B cell (primary cell): ENCODE results near the gene SCN7A. TPM values are rescaled to one million over a fixed set of nuclear protein-coding genes. Genes with fewer than 3 reads are reported as not detected.

Source experiments
- ATAC-seq: fragments of 200-7000 bp; cut with Tn5 transposase; one replicate; pipeline ENCODE4 v1.10.0; 2021; ENCODE audit warnings: low read depth, mild to moderate bottlenecking, moderate number of reproducible peaks, moderate library complexity
- CTCF ChIA-PET: fragments of 350-600 bp; sonication (Branson Sonifier 250); formaldehyde crosslinking; loops from one replicate; lab custom pipeline; 2021; ENCODE audit warnings: antibody characterized with exemption, inconsistent platforms; lab: Charles Lee
- POLR2A ChIA-PET: fragments of 350-600 bp; sonication (Branson Sonifier 250); formaldehyde crosslinking; loops from one replicate; lab custom pipeline; 2021; ENCODE audit warnings: antibody characterized with exemption; lab: Charles Lee
- DNase-seq: peaks from one replicate; pipeline ENCODE4 v3.0.0; 2013
- H2AFZ ChIP-seq: 2 replicates; pipeline ENCODE4 v1.6.1; 2012; ENCODE audit warnings: mild to moderate bottlenecking, low read depth, low read length; ENCODE audit not compliant: insufficient read depth, poor library complexity, severe bottlenecking
- H3K27ac ChIP-seq, 2 donors: 1 replicate in 1 of 2; 2 replicates in 1 of 2; pipeline ENCODE4 v1.5.1; 2012 to 2013; ENCODE audit warnings: low read length in 2 of 2, mild to moderate bottlenecking in 2 of 2, moderate library complexity in 1 of 2
- H3K27me3 ChIP-seq, 4 experiments: fragments of 200-600 bp in 1 of 4; sonication (generic) in 1 of 4; replicated peaks in 1 of 4; 1 replicate in 2 of 4; 2 replicates in 2 of 4; pipeline versions ENCODE4 v1.6.1 to v1.7.0; 2013 to 2016; ENCODE audit warnings: low read length in 3 of 4, mild to moderate bottlenecking in 2 of 4, mixed read lengths in 1 of 4, moderate library complexity in 1 of 4; ENCODE audit not compliant: insufficient read depth in 4 of 4, control insufficient read depth in 3 of 4; ENCODE audit errors: control extremely low read depth in 1 of 4
- H3K36me3 ChIP-seq, 2 experiments: replicated peaks in 1 of 2; 1 replicate in 1 of 2; 2 replicates in 1 of 2; pipeline versions ENCODE4 v1.6.1 to v1.7.1; 2013; ENCODE audit warnings: low read length in 1 of 2; ENCODE audit not compliant: insufficient read depth in 2 of 2, control insufficient read depth in 1 of 2; ENCODE audit errors: control extremely low read depth in 1 of 2, extremely low read depth in 1 of 2
- H3K4me1 ChIP-seq, 2 donors: fragments of 200-600 bp in 1 of 2; sonication (generic) in 1 of 2; 1 replicate in 1 of 2; 2 replicates in 1 of 2; pipeline versions ENCODE4 v1.5.1 to v1.6.1; 2013 to 2017; ENCODE audit warnings: low read length in 2 of 2; ENCODE audit not compliant: control insufficient read depth in 2 of 2, insufficient read depth in 2 of 2
- H3K4me2 ChIP-seq: replicated peaks from 2 replicates; pipeline ENCODE3; 2012; ENCODE audit warnings: mild to moderate bottlenecking, low read depth, low read length; ENCODE audit not compliant: poor library complexity, severe bottlenecking
- H3K4me3 ChIP-seq, 5 experiments: fragments of 200-600 bp in 1 of 5; sonication (generic) in 1 of 5; 1 replicate in 3 of 5; 2 replicates in 2 of 5; pipeline versions ENCODE4 v1.5.1 to v1.7.0; 2011 to 2016; ENCODE audit warnings: low read length in 4 of 5, mild to moderate bottlenecking in 4 of 5, low read depth in 2 of 5, control low read depth in 1 of 5, moderate library complexity in 1 of 5; ENCODE audit not compliant: insufficient read depth in 1 of 5; ENCODE audit errors: control extremely low read depth in 1 of 5, extremely low read depth in 1 of 5
- H3K79me2 ChIP-seq: fragments of 200-600 bp; sonication (generic); one replicate; pipeline ENCODE4 v1.6.0; 2016; ENCODE audit warnings: low read length; ENCODE audit not compliant: control insufficient read depth, insufficient read depth
- H3K9ac ChIP-seq: fragments of 200-600 bp; sonication (generic); 2 replicates; pipeline ENCODE4 v1.6.1; 2017; ENCODE audit warnings: mild to moderate bottlenecking, low read length, moderate library complexity
- H3K9me3 ChIP-seq, 3 donors: one replicate each; pipeline versions ENCODE4 v1.6.1 to v1.7.1; 2013; ENCODE audit warnings: low read length in 2 of 3; ENCODE audit not compliant: control insufficient read depth in 2 of 3, insufficient read depth in 1 of 3; ENCODE audit errors: control extremely low read depth in 1 of 3
- H4K20me1 ChIP-seq: 2 replicates; pipeline ENCODE4 v1.6.0; 2012; ENCODE audit warnings: mild to moderate bottlenecking, low read length; ENCODE audit not compliant: insufficient read depth, control insufficient read depth, poor library complexity, severe bottlenecking
- H3K27ac Mint-ChIP-seq: one replicate; pipeline ENCODE4 v1.8.0; 2021; ENCODE audit warnings: mixed read lengths
- H3K27me3 Mint-ChIP-seq: one replicate; pipeline ENCODE4 v1.8.0; 2021; ENCODE audit warnings: mixed read lengths
- H3K4me1 Mint-ChIP-seq: one replicate; pipeline ENCODE4 v1.8.0; 2021; ENCODE audit warnings: mixed read lengths
- H3K4me3 Mint-ChIP-seq: one replicate; pipeline ENCODE4 v1.8.0; 2021; ENCODE audit warnings: mixed read lengths
- H3K9me3 Mint-ChIP-seq: one replicate; pipeline ENCODE4 v1.8.0; 2022; ENCODE audit warnings: mixed read lengths; ENCODE audit not compliant: insufficient read depth
- EZH2 ChIP-seq: IDR thresholded peaks from 2 replicates; pipeline ENCODE4 v1.6.1; 2012; ENCODE audit warnings: borderline replicate concordance, low read depth, mild to moderate bottlenecking, moderate library complexity, low read length; ENCODE audit not compliant: insufficient read depth, poor library complexity, severe bottlenecking
- WGBS: methylation state at CpG from one replicate; pipeline ENCODE4 v1.1.5; 2013; ENCODE audit warnings: missing lambda C conversion rate; ENCODE audit not compliant: insufficient coverage; 5-methylcytosine and 5-hydroxymethylcytosine counted together
- intact Hi-C: fragments of 100-400 bp; cut with micrococcal nuclease; formaldehyde crosslinking; loops from one replicate; pipeline ENCODE4 v1.10.0; 2022
- polyA plus RNA-seq: library from polyadenylated mRNA; depleted of rRNA; stranded (reverse); fragments of >200 nt; gene quantifications from 2 replicates; pipeline ENCODE4 v1.2.3, GENCODE V29; 2012
- total RNA-seq, 2 donors: library from RNA; stranded (reverse); fragments of 120-200 nt in 1 of 2; gene quantifications; 1 replicate in 1 of 2; 2 replicates in 1 of 2; pipeline versions ENCODE4 v1.2.3 to v1.2.4, GENCODE V29; 2013 to 2022
- TF ChIP-seq, protein P1 (sequence below): fragments of 200-600 bp; IDR thresholded peaks from one replicate; pipeline ENCODE4 v1.8.0; 2022; ENCODE audit warnings: antibody characterized with exemption, mild to moderate bottlenecking

SCN7A gene
- total and polyA plus RNA-seq, 2 donors (not counting 1 experiment from before 2014, with no cell fraction given), result not detected

DNA sequence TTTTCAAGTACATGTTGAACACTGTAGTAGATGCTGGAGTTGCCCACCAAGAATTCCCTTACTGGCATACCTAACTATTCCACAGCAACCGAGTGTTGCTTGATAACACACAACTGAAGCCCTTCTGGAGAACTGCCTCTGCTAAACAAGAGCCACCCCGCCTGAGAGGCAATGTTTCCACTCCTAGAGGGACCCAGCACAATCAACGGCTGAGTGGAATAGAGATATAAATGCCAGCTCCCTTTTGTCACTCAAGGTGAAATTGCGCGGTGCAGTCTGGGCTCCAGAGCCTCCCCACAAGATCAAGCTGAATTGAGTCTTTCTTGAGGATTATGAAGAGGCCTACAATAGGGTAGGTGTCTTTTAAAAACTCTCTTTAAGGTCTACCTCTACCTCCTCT, 69.2 kb downstream of the SCN7A start:
- no peak overlapping the region for H2AFZ ChIP-seq
- no peaks in the 10 kb centered on the region for H3K36me3 ChIP-seq
- WGBS, result 80% methylated on average over 2 of the region's 5 CpGs
- no peaks in the 10 kb centered on the region for H3K27me3 Mint-ChIP-seq
- intact Hi-C loops, result no loop called here
- H3K4me1 Mint-ChIP-seq, result no peaks in the 10 kb centered on the region
- no peaks in the 10 kb centered on the region for H3K4me1 ChIP-seq
- POLR2A ChIA-PET, result no interaction called here
- H3K27me3 ChIP-seq, result no peaks in the 10 kb centered on the region
- no peak overlapping the region for H3K27ac Mint-ChIP-seq
- no peak overlapping the region for H3K9ac ChIP-seq
- no peaks in the 10 kb centered on the region for H4K20me1 ChIP-seq
- no peak overlapping the region for H3K4me3 ChIP-seq
- no peak for ATAC-seq
- H3K79me2 ChIP-seq, result no peaks in the 10 kb centered on the region
- H3K9me3 Mint-ChIP-seq, result no peaks in the 10 kb centered on the region
- no peak overlapping the region for H3K4me3 Mint-ChIP-seq
- H3K27ac ChIP-seq, result no peak overlapping the region
- TF ChIP-seq, protein P1, sequence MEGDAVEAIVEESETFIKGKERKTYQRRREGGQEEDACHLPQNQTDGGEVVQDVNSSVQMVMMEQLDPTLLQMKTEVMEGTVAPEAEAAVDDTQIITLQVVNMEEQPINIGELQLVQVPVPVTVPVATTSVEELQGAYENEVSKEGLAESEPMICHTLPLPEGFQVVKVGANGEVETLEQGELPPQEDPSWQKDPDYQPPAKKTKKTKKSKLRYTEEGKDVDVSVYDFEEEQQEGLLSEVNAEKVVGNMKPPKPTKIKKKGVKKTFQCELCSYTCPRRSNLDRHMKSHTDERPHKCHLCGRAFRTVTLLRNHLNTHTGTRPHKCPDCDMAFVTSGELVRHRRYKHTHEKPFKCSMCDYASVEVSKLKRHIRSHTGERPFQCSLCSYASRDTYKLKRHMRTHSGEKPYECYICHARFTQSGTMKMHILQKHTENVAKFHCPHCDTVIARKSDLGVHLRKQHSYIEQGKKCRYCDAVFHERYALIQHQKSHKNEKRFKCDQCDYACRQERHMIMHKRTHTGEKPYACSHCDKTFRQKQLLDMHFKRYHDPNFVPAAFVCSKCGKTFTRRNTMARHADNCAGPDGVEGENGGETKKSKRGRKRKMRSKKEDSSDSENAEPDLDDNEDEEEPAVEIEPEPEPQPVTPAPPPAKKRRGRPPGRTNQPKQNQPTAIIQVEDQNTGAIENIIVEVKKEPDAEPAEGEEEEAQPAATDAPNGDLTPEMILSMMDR, result no peak
- TF ChIP-seq EZH2, result no peak
- no peak overlapping the region for H3K4me2 ChIP-seq
- H3K9me3 ChIP-seq, result no peaks in the 10 kb centered on the region
- no peak for DNase-seq
- CTCF ChIA-PET, result no interaction called here

GRCh38 chr2:166419616-166419934, 74.5 kb downstream of the SCN7A start:
- H3K4me2 ChIP-seq, result no peak overlapping the region
- H3K9ac ChIP-seq, result no peak overlapping the region
- H3K4me1 ChIP-seq, result no peaks in the 10 kb centered on the region
- ChIA-PET POLR2A (no interaction called here), CTCF (no interaction called here)
- no peaks in the 10 kb centered on the region for H4K20me1 ChIP-seq
- H3K9me3 Mint-ChIP-seq, result no peaks in the 10 kb centered on the region
- no peaks in the 10 kb centered on the region for H3K36me3 ChIP-seq
- H3K27me3 ChIP-seq, result no peaks in the 10 kb centered on the region
- H2AFZ ChIP-seq, result no peak overlapping the region
- intact Hi-C loops, result no loop called here
- H3K9me3 ChIP-seq, result no peaks in the 10 kb centered on the region
- no peaks in the 10 kb centered on the region for H3K4me1 Mint-ChIP-seq
- no peak for DNase-seq
- H3K27ac ChIP-seq, result no peak overlapping the region
- H3K27me3 Mint-ChIP-seq, result no peaks in the 10 kb centered on the region
- TF ChIP-seq, protein P1, result no peak
- no peak for TF ChIP-seq EZH2
- no peaks in the 10 kb centered on the region for H3K79me2 ChIP-seq
- no peak overlapping the region for H3K4me3 ChIP-seq
- WGBS, result 100% methylated on average over 1 of the region's 2 CpGs
- ATAC-seq, result no peak
- no peak overlapping the region for H3K4me3 Mint-ChIP-seq
- no peak overlapping the region for H3K27ac Mint-ChIP-seq
